Sigmoid colon (tissue), 4 donors: ENCODE results near the gene DNAAF6.

Experiments
- POLR2A ChIP-seq, 2 donors: fragments of 450-650 bp; IDR thresholded peaks; one replicate each; pipeline ENCODE4 v1.6.1; 2016; ENCODE audit warnings: antibody characterized with exemption in 2 of 2, mild to moderate bottlenecking in 2 of 2, moderate library complexity in 2 of 2
- POLR2AphosphoS5 ChIP-seq, 4 donors: sonication (generic); formaldehyde crosslinking; IDR thresholded peaks; one replicate each; pipeline ENCODE4 v1.6.1; 2017; ENCODE audit warnings: antibody characterized with exemption in 4 of 4
- TF ChIP-seq, protein P1 (sequence below), 4 experiments: fragments of 450-650 bp in 3 of 4; fragments of 200-600 bp in 1 of 4; IDR thresholded peaks; one replicate each; pipeline ENCODE4 v1.5.1; 2016 to 2019; ENCODE audit warnings: antibody characterized with exemption in 4 of 4, mild to moderate bottlenecking in 3 of 4, moderate library complexity in 2 of 4

DNA sequence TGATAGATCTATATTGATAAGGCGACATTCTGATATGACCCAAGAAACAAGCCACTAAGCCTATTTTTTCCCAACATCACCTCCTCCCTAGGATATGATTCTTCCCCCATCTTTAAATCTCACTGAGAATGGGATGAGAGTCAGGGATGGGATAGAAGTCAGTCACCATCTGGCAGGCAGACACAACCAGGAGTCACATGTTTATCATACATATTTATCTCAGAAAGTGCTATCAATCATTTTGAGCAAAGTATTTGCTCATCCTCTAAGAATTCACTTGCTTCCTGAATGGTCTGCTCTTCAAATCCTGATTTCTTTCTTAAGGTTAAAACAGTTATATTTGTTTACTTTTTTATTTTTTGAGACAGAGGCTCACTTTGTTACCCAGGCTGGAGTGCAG is 20.3 kb downstream of the DNAAF6 start:
- TF ChIP-seq POLR2AphosphoS5 (IDR thresholded peaks at IDR 0.05) (no peak), POLR2A (IDR thresholded peaks at IDR 0.05) (no peak)
- TF ChIP-seq, protein P1, sequence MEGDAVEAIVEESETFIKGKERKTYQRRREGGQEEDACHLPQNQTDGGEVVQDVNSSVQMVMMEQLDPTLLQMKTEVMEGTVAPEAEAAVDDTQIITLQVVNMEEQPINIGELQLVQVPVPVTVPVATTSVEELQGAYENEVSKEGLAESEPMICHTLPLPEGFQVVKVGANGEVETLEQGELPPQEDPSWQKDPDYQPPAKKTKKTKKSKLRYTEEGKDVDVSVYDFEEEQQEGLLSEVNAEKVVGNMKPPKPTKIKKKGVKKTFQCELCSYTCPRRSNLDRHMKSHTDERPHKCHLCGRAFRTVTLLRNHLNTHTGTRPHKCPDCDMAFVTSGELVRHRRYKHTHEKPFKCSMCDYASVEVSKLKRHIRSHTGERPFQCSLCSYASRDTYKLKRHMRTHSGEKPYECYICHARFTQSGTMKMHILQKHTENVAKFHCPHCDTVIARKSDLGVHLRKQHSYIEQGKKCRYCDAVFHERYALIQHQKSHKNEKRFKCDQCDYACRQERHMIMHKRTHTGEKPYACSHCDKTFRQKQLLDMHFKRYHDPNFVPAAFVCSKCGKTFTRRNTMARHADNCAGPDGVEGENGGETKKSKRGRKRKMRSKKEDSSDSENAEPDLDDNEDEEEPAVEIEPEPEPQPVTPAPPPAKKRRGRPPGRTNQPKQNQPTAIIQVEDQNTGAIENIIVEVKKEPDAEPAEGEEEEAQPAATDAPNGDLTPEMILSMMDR (IDR thresholded peaks at IDR 0.05), result no peak
